HepG2 (cell line): ENCODE data around the gene CD7. TPM values are rescaled to one million over a fixed set of nuclear protein-coding genes. Genes with fewer than 3 reads are reported as not detected.

Source experiments
- FOXP4 ChIP-seq: sonication (generic); formaldehyde crosslinking; IDR thresholded peaks from 2 replicates; pipeline ENCODE4 v1.4.0; 2020; ENCODE audit warnings: missing genetic modification reagents
- HBP1 ChIP-seq: IDR thresholded peaks from 2 replicates; pipeline ENCODE4 v1.6.1; 2016; ENCODE audit warnings: low read depth, control low read depth
- MAX ChIP-seq: IDR thresholded peaks from 2 replicates; pipeline ENCODE4 v1.6.1; 2012; ENCODE audit warnings: inconsistent platforms
- NCOR1 ChIP-seq: fragments of 200-600 bp; sonication (generic); IDR thresholded peaks from 2 replicates; pipeline ENCODE4 v1.7.0; 2017; ENCODE audit warnings: antibody characterized with exemption, low read length, borderline replicate concordance
- SMARCC2 ChIP-seq: fragments of 450-650 bp; IDR thresholded peaks from 2 replicates; pipeline ENCODE4 v1.6.1; 2017; ENCODE audit warnings: antibody characterized with exemption, mild to moderate bottlenecking
- SP2 ChIP-seq: sonication (generic); formaldehyde crosslinking; IDR thresholded peaks from 2 replicates; pipeline ENCODE4 v1.5.1; 2020; ENCODE audit warnings: mild to moderate bottlenecking, missing genetic modification reagents
- TOPORS ChIP-seq: sonication (generic); formaldehyde crosslinking; IDR thresholded peaks from 2 replicates; pipeline ENCODE4 v1.8.0; 2023; ENCODE audit warnings: mild to moderate bottlenecking, missing genetic modification reagents
- ZBTB37 ChIP-seq: sonication (generic); formaldehyde crosslinking; IDR thresholded peaks from 2 replicates; pipeline ENCODE4 v1.4.0; 2020; ENCODE audit warnings: mild to moderate bottlenecking, missing genetic modification reagents
- ZFX ChIP-seq: sonication (generic); formaldehyde crosslinking; IDR thresholded peaks from 2 replicates; pipeline ENCODE4 v1.4.0; 2020; ENCODE audit warnings: mild to moderate bottlenecking, low read depth, missing genetic modification reagents, moderate library complexity
- ZNF17 ChIP-seq: sonication (generic); formaldehyde crosslinking; IDR thresholded peaks from 2 replicates; pipeline ENCODE4 v1.5.0; 2020; ENCODE audit warnings: mild to moderate bottlenecking, missing genetic modification reagents
- ZNF224 ChIP-seq: sonication (generic); formaldehyde crosslinking; IDR thresholded peaks from 2 replicates; pipeline ENCODE4 v1.5.0; 2020; ENCODE audit warnings: mild to moderate bottlenecking, missing genetic modification reagents
- ZNF407 ChIP-seq: sonication (generic); formaldehyde crosslinking; IDR thresholded peaks from one replicate; pipeline ENCODE4 v1.5.1; 2020; ENCODE audit warnings: mild to moderate bottlenecking, missing genetic modification reagents; ENCODE audit errors: not compliant biosample characterization
- ZNF550 ChIP-seq: sonication (generic); formaldehyde crosslinking; IDR thresholded peaks from 2 replicates; pipeline ENCODE4 v1.4.0; 2020; ENCODE audit warnings: mild to moderate bottlenecking, missing genetic modification reagents, borderline replicate concordance
- ZNF782 ChIP-seq: sonication (generic); formaldehyde crosslinking; IDR thresholded peaks from 2 replicates; pipeline ENCODE4 v1.4.0; 2020; ENCODE audit warnings: missing genetic modification reagents, mild to moderate bottlenecking, borderline replicate concordance
- ZNF816 ChIP-seq: sonication (generic); formaldehyde crosslinking; IDR thresholded peaks from 2 replicates; pipeline ENCODE4 v1.8.0; 2022; ENCODE audit warnings: missing genetic modification reagents, mild to moderate bottlenecking, borderline replicate concordance
- polyA plus RNA-seq, 8 experiments: library from polyadenylated mRNA; depleted of rRNA in 3 of 8; stranded (reverse) in 7 of 8; unstranded in 1 of 8; fragments of >200 nt; fragmentation: Illumina TruSeq in 4 of 8; extraction: Trizol in 4 of 8; gene quantifications; 2 replicates each; pipeline versions ENCODE4 v1.2.1 to v1.2.3, GENCODE V29; 2011 to 2016; ENCODE audit warnings: low read depth in 4 of 8, missing spikeins in 1 of 8, mixed read lengths in 1 of 8; ENCODE audit not compliant: insufficient read depth in 1 of 8
- total RNA-seq, 5 experiments: library from RNA; depleted of rRNA; stranded (reverse); fragments of >200 nt; fragmentation: Illumina TruSeq; extraction: Trizol; gene quantifications; 2 replicates each; pipeline ENCODE4 v1.2.3, GENCODE V29; 2016; ENCODE audit warnings: low read depth in 1 of 5

CD7 gene
- total and polyA plus RNA-seq, 2 of the 13 experiments (the other 11 are each of a cell fraction or from before 2014, with no cell fraction given), result 67.6 to 76.4 TPM

- TF ChIP-seq FOXP4 (CRISPR knock-in tag), result peak; percentile 55
- TF ChIP-seq MAX, result peak; percentile 62; the same call in 1 of the 2 replicates
- no peak for TF ChIP-seq ZFX (CRISPR knock-in tag)
- no peak for TF ChIP-seq ZNF407 (CRISPR knock-in tag)
- TF ChIP-seq ZNF224 (CRISPR knock-in tag), result 0 out of 2 replicates have a peak, but pooled peaks have one; percentile 4
- no peak for TF ChIP-seq ZNF816 (CRISPR knock-in tag)
- TF ChIP-seq ZNF782 (CRISPR knock-in tag), result no peak
- TF ChIP-seq ZNF550 (CRISPR knock-in tag), result no peak
- TF ChIP-seq NCOR1, result no peak
- TF ChIP-seq TOPORS, result peak; percentile 33; the same call in 1 of the 2 replicates
- TF ChIP-seq SMARCC2, result no peak
- TF ChIP-seq ZNF17, result no peak
- no peak for TF ChIP-seq SP2 (CRISPR knock-in tag)
- TF ChIP-seq HBP1, result no peak
- no peak for TF ChIP-seq ZBTB37 (CRISPR knock-in tag)
Observed at GRCh38 chr17:82272495-82273326, 44.7 kb downstream of the CD7 start (continued).
